Activated CD4-positive, alpha-beta T cell treated with anti-CD3 and anti-CD28 coated beads for 36 hours (primary cell): ENCODE measurements around the gene TTLL12. TPM values are rescaled to one million over a fixed set of nuclear protein-coding genes. Genes with fewer than 3 reads are reported as not detected.

Source experiments
- ATAC-seq: fragments of 200-7000 bp; cut with Tn5 transposase; one replicate; pipeline ENCODE4 v1.10.0; 2021; ENCODE audit warnings: mild to moderate bottlenecking, moderate library complexity
- CTCF ChIA-PET: fragments of 350-600 bp; sonication (Branson Sonifier 250); formaldehyde crosslinking; loops from one replicate; lab custom pipeline; 2021; ENCODE audit warnings: antibody characterized with exemption; lab: Charles Lee
- POLR2A ChIA-PET: fragments of 350-600 bp; sonication (Branson Sonifier 250); formaldehyde crosslinking; loops from one replicate; lab custom pipeline; 2021; ENCODE audit warnings: antibody characterized with exemption, inconsistent platforms; lab: Charles Lee
- DNase-seq: peaks from one replicate; pipeline ENCODE4 v3.0.0-alpha.2; 2020
- H3K27ac Mint-ChIP-seq: one replicate; pipeline ENCODE4 v1.8.0; 2021; ENCODE audit warnings: mixed read lengths
- H3K27me3 Mint-ChIP-seq: one replicate; pipeline ENCODE4 v1.8.0; 2021; ENCODE audit warnings: mixed read lengths
- H3K36me3 Mint-ChIP-seq: one replicate; pipeline ENCODE4 v1.8.0; 2021; ENCODE audit warnings: low read depth, mixed read lengths
- H3K4me1 Mint-ChIP-seq: one replicate; pipeline ENCODE4 v1.8.0; 2021; ENCODE audit warnings: mixed read lengths
- H3K4me3 Mint-ChIP-seq: one replicate; pipeline ENCODE4 v1.8.0; 2021; ENCODE audit warnings: mild to moderate bottlenecking, moderate library complexity, mixed read lengths
- H3K9me3 Mint-ChIP-seq: one replicate; pipeline ENCODE4 v1.8.0; 2021; ENCODE audit warnings: low read depth, mixed read lengths
- intact Hi-C, 2 experiments: fragments of 100-400 bp; cut with DNase I in 1 of 2; cut with micrococcal nuclease in 1 of 2; formaldehyde crosslinking; loops; one replicate each; pipeline versions ENCODE4 v1.14.2 to v1.15.1; 2022 to 2024; cut with DNase I, micrococcal nuclease
- total RNA-seq, 2 experiments: library from RNA; stranded (reverse); gene quantifications; one replicate each; pipeline ENCODE4 v1.2.3, GENCODE V29; 2021

Gene TTLL12
- total RNA-seq, 2 experiments from 2014 or later: 75.8 to 85.2 TPM

DNA sequence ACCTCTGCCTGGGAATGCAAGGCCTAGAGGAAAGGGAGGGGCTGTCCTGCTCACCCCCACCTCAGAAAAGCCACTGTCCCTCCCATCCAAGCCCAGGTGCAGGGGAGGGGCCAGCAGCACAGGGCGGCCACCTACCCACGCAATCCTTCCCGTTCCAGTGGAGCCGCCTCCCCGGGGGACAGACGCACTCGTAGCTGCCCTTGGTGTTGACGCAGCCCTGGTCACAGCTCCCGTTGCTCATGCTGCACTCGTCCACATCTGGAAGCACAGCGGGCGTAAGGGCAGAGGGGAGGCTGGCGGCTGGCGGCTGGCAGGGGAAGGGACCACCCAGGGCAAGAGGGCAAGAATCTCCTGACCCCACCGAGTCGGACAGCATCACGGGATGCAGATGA lies 40.3 kb upstream of the TTLL12 start:
- H3K4me1 Mint-ChIP-seq: peaks cover 4% of the 10 kb centered on the region
- peaks cover 3% of the 10 kb centered on the region for H3K27me3 Mint-ChIP-seq
- ChIA-PET CTCF (interaction anchor here (0.6 kb wide), 1 partner anchor 1399 kb away, joined by 3 read pairs; no protein-coding TSS in a partner anchor), POLR2A (no interaction called here)
- no peaks in the 10 kb centered on the region for H3K36me3 Mint-ChIP-seq
- intact Hi-C loops: no loop called here
- H3K4me3 Mint-ChIP-seq: no peak overlapping the region
- no peak for DNase-seq
- no peak for ATAC-seq
- no peak overlapping the region for H3K27ac Mint-ChIP-seq
- no peaks in the 10 kb centered on the region for H3K9me3 Mint-ChIP-seq

DNA sequence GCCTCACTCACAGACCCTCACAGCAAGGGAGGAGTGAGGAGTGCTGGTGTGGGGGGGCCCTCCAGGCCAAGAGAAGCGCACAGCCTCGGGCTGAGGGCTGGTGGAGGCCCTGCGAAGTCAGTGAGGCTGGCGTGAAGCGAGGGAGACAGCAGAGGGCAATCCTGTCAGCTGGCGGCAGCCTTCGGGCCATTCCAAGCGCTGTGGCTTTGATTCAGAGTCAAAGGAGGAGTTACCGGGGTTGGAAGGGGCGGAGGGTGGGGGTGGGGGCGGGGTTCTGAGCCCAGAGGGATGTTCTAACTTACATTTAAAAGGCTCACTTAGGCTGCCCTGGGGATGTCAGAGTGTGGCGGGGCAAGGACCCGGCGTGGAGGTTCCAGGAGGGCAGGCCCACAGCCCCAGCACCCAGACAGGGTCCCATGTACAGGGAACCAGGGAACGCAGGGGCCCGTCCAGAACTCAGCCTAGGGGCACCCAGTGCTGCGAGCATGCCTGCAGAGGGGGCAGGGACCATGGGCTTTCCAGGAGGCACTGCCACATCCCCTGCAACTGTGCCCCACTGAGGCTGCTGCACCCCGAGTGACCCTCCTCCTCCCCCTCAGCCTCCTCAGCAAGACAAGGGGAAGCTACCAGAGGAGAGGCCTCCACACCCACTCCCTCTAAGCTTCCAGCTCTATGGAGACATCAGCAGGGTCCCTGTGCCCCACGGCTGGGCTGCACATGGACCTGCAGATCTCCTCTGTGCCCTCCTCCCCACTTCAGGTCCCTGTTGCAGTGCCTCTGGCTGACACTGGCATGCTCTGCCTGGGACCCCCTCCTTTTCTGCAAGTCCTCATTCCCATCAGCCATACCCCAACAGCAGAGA lies 39.7 kb upstream of the TTLL12 start:
- DNase-seq (no peak), ATAC-seq (no peak)
- peaks cover 3% of the 10 kb centered on the region for H3K27me3 Mint-ChIP-seq
- no peak overlapping the region for H3K4me3 Mint-ChIP-seq
- intact Hi-C loops: no loop called here
- CTCF ChIA-PET: no interaction called here
- H3K9me3 Mint-ChIP-seq: no peaks in the 10 kb centered on the region
- H3K27ac Mint-ChIP-seq: no peak overlapping the region
- no peaks in the 10 kb centered on the region for H3K36me3 Mint-ChIP-seq
- H3K4me1 Mint-ChIP-seq: peaks cover 4% of the 10 kb centered on the region
- POLR2A ChIA-PET: no interaction called here

DNA sequence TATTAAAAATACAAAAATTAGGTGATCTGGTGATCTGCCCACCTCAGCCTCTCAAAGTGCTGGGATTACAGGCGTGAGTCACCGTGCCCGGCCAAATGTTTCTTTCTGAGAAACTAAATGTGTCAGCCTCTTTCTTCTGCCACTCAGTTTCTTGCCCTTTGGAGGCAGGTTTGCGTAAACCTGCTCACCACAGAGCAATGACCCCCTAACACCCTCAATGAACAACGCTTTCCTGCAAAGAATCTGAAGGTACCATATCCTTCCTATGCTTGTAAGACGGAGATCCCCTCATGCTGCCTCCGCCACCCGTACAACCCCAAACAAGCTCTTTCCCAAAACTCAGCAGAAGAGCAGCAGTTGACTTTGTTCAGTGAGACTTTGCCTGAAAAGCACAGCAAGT lies 38.7 kb upstream of the TTLL12 start:
- H3K27ac Mint-ChIP-seq: no peak overlapping the region
- no peaks in the 10 kb centered on the region for H3K4me1 Mint-ChIP-seq
- no peaks in the 10 kb centered on the region for H3K27me3 Mint-ChIP-seq
- ChIA-PET POLR2A (no interaction called here), CTCF (no interaction called here)
- ATAC-seq (no peak), DNase-seq (no peak)
- H3K4me3 Mint-ChIP-seq: no peak overlapping the region
- intact Hi-C loops: no loop called here
- no peaks in the 10 kb centered on the region for H3K36me3 Mint-ChIP-seq
- H3K9me3 Mint-ChIP-seq: no peaks in the 10 kb centered on the region

DNA sequence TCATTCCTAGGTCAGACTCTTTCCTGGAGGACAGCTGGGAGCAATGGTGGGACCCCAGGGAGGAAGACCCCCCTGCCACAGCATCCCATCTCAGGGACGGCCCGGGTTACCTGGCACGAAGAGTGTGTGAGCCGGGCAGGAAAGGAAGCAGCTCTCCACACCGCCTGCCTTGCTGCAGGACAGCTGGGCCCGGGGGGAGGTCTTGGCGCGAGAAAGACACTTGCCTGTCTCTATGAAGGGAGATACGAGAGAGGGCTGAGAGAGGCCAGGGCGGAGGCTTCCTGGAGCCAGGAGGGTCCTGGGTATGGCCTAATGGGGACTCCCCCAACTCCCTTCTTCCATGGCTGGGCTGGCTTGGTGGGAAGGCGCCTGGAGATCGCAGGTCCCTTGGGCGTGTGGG lies 36.1 kb upstream of the TTLL12 start:
- no peaks in the 10 kb centered on the region for H3K36me3 Mint-ChIP-seq
- H3K4me1 Mint-ChIP-seq: no peaks in the 10 kb centered on the region
- no peak overlapping the region for H3K27ac Mint-ChIP-seq
- POLR2A ChIA-PET: interaction anchor here (0.6 kb wide), 1 partner anchor 132 kb away, joined by 3 read pairs; no protein-coding TSS in a partner anchor
- intact Hi-C loops: no loop called here
- H3K27me3 Mint-ChIP-seq: no peaks in the 10 kb centered on the region
- no peak overlapping the region for H3K4me3 Mint-ChIP-seq
- no peaks in the 10 kb centered on the region for H3K9me3 Mint-ChIP-seq
- CTCF ChIA-PET: interaction anchor here (1.8 kb wide), 1 partner anchor 8 kb away, joined by 6 read pairs; no protein-coding TSS in a partner anchor
- DNase-seq (no peak), ATAC-seq (no peak)

DNA sequence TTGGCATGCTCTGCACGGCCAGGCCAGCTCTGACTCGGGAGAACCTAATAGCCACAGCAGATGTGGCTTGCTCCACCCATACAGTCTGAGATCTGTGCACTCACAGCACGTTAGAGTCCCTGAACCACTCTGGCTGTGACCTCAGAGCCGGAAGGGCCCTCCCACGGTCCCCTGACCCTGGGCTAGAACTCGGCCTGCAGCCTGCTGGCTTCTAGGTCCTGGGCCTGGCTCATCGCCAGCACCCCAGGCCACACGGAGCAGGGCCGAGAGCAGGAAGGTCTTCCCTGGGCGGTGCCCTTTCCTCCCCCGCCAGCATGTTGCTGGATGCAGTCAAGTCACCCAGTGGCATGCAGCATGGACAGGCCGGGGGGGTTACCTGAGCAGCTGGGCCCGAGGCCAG lies 35.3 kb upstream of the TTLL12 start:
- no peaks in the 10 kb centered on the region for H3K36me3 Mint-ChIP-seq
- H3K27me3 Mint-ChIP-seq: no peaks in the 10 kb centered on the region
- ChIA-PET POLR2A (interaction anchor here (0.5 kb wide), 1 partner anchor 34 kb away, joined by 4 read pairs; no protein-coding TSS in a partner anchor), CTCF (interaction anchor here (1.8 kb wide), 1 partner anchor 9 kb away, joined by 6 read pairs; no protein-coding TSS in a partner anchor)
- intact Hi-C loops: no loop called here
- ATAC-seq: no peak
- no peaks in the 10 kb centered on the region for H3K9me3 Mint-ChIP-seq
- no peaks in the 10 kb centered on the region for H3K4me1 Mint-ChIP-seq
- no peak for DNase-seq
- no peak overlapping the region for H3K4me3 Mint-ChIP-seq
- H3K27ac Mint-ChIP-seq: no peak overlapping the region

DNA sequence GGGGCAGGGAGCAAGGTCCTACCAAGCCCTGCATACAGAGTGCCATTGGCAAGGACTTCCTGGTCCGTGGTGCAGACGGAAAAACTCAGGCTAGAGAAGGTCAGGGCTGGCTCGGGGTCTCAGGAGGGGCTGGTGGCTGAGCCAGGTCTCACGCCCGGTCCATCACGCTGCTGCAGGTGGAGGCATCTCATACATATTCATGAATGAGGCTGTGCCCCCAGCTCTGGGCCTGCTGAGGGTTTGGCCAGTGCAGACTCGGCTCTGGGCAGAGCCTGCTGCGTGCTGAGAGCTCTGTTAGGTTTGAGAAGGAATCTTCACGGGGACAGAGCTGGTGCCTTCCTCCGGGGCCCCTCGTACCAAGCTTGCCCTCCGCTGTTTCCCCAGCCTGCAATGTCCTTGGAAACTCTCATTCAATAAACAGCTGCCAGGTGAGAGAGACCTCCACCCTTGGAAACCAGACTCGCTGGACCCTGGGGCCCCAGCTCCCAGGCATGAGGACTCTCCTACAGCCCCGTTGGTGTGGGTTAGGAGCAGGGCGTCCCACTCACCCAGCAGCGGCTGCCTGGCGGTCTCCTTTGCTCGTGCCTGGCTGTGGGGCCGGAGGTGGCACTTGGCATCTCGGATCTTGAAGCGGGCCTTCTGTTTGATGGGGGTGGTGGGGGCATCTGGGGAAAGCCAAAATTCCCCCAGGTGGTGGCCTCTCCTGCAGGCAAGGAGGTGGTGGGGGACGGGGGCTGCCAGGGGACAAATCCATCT lies 33.9 kb upstream of the TTLL12 start:
- no peaks in the 10 kb centered on the region for H3K36me3 Mint-ChIP-seq

DNA sequence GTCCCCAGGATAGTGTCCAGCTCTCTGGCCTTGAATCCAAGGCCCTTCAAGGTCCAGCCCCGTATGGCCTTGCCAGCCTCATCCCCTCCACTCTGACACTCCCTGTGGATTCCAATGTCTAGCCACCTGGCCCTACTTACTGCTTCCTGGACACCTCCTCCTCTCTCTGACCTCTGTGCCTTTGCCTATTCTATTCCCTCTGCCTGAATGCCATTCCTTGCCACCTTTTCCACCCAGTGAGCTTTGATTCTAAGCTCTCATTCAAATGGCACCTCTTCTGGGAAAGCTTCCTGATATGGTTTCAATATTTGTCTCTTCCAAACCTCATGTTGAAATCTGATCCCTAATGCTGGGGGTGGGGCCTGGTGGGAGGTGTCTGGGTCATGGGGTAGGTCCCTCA lies 31.9 kb upstream of the TTLL12 start:
- H3K9me3 Mint-ChIP-seq: no peaks in the 10 kb centered on the region
- ChIA-PET CTCF (no interaction called here), POLR2A (no interaction called here)
- H3K4me3 Mint-ChIP-seq: no peak overlapping the region
- no peaks in the 10 kb centered on the region for H3K36me3 Mint-ChIP-seq
- DNase-seq (no peak), ATAC-seq (no peak)
- H3K27me3 Mint-ChIP-seq: no peaks in the 10 kb centered on the region
- H3K4me1 Mint-ChIP-seq: no peaks in the 10 kb centered on the region
- no peak overlapping the region for H3K27ac Mint-ChIP-seq
- intact Hi-C loops: no loop called here

More for the DNA sequence above, 33.9 kb upstream of the TTLL12 start:
- POLR2A ChIA-PET: interaction anchor here (0.6 kb wide), 1 partner anchor 135 kb away, joined by 4 read pairs; no protein-coding TSS in a partner anchor
- Mint-ChIP-seq H3K27me3 (no peaks in the 10 kb centered on the region), H3K4me3 (no peak overlapping the region), H3K4me1 (no peaks in the 10 kb centered on the region), H3K27ac (no peak overlapping the region), H3K9me3 (no peaks in the 10 kb centered on the region)
- ATAC-seq: no peak
- no peak for DNase-seq
- CTCF ChIA-PET: interaction anchor here (0.7 kb wide), 1 partner anchor 151 kb away, joined by 3 read pairs; no protein-coding TSS in a partner anchor
- intact Hi-C loops: no loop called here

DNA sequence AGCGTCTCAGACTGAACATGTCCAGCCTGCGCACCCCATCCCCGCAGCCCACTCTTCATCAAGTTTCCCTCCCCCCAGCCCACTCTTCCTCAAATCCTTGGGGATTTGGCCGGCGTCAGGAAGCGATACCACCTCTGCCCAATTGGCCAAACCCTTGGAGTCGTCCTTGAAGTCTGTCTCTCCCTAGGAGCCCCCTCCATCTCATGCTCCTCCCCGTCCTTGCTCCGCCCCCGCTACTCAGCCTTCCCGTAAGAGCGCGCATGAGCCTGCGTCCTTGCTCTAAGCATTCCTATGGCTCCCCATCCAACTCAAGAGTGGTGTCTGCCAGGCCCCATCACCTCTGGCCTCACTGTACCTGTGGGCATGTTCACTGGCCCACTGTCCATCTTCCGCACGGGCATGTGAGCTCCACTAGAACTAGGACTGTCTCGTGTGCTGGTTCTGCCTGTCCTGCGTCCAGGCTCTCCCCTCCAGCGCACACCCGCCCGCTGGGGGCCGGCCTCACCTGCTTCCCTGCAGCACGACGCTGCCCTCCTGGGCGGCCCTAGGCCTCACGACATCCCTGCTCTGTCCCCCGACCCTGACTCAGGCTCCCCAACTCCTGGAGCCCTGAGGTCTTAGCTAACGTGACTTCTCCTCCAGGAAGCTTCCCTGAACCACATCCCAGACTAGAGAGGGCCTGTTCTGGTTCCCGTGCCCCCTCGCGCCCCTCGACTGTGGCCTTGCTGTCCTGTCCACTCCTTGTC lies 30.5 kb upstream of the TTLL12 start:
- no peak for DNase-seq
- Mint-ChIP-seq H3K27ac (no peak overlapping the region), H3K4me3 (no peak overlapping the region), H3K9me3 (no peaks in the 10 kb centered on the region), H3K27me3 (no peaks in the 10 kb centered on the region), H3K4me1 (no peaks in the 10 kb centered on the region), H3K36me3 (no peaks in the 10 kb centered on the region)
- ATAC-seq: no peak
- CTCF ChIA-PET: no interaction called here
- POLR2A ChIA-PET: no interaction called here
- intact Hi-C loops: no loop called here

DNA sequence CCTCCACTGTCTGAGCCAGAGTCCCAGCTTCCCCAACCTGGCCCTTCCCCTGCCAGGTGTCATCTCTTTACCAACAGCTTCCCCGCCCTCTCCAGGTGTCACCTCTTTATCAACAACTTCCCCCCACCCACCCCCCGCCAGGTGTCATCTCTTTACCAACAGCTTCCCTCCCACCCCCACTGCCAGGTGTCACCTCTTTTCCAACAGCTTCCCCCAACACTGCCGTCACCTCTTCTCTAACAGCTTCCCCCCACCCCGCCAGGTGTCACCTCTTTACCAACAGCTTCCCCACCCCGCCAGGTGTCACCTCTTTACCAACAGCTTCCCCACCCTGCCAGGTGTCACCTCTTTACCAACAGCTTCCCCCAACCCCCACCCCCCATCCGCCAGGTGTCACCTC lies 29.8 kb upstream of the TTLL12 start:
- H3K27me3 Mint-ChIP-seq: no peaks in the 10 kb centered on the region
- H3K27ac Mint-ChIP-seq: no peak overlapping the region
- ChIA-PET CTCF (no interaction called here), POLR2A (no interaction called here)
- H3K4me3 Mint-ChIP-seq: no peak overlapping the region
- ATAC-seq: no peak
- no peaks in the 10 kb centered on the region for H3K9me3 Mint-ChIP-seq
- no peaks in the 10 kb centered on the region for H3K4me1 Mint-ChIP-seq
- no peaks in the 10 kb centered on the region for H3K36me3 Mint-ChIP-seq
- intact Hi-C loops: no loop called here
- no peak for DNase-seq

DNA sequence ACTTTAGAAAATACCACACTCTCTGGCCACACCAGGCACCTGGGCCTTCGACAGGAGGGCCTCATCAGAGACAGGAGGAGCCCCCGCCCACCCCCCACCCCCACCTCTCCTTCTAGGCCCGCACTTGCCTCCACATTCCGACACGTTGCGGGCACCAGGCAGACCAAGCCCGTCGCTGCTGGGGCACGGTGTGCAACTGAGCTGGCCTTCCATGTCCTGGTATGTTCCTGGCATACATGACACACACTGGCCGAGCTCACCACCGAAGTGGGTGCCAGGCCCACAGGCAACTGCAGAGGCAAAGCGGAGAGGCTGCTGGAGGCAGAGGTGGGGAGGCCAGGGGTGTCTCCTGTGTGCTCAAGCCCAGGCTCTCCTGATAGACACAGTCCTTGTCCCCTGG lies 27.0 kb upstream of the TTLL12 start:
- H3K27me3 Mint-ChIP-seq: no peaks in the 10 kb centered on the region
- POLR2A ChIA-PET: no interaction called here
- no peak overlapping the region for H3K4me3 Mint-ChIP-seq
- no peak for ATAC-seq
- intact Hi-C loops: no loop called here
- no peaks in the 10 kb centered on the region for H3K9me3 Mint-ChIP-seq
- CTCF ChIA-PET: no interaction called here
- no peaks in the 10 kb centered on the region for H3K4me1 Mint-ChIP-seq
- no peak for DNase-seq
- H3K36me3 Mint-ChIP-seq: no peaks in the 10 kb centered on the region
- H3K27ac Mint-ChIP-seq: no peak overlapping the region

DNA sequence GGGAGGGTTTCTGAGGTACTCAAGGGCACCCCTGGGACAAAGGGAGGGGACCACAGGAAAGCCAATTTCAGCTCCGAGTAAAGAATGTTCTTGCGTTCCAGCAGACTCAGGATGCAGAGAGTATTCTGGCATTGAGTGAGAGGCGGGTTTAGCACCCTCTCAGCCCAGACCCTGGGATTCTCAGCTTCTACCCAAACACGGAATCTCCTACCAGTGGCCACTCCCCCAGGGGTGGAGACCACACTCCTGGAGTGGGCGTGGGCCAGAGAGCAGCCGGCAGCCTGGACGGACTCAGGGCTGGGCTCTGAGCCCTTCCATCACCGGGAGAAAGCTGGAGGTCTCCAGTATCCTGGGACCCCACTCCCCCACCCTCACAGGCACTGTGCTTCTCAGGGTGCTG lies 26.1 kb upstream of the TTLL12 start:
- H3K27ac Mint-ChIP-seq: no peak overlapping the region
- no peak overlapping the region for H3K4me3 Mint-ChIP-seq
- intact Hi-C loops: no loop called here
- POLR2A ChIA-PET: no interaction called here
- H3K9me3 Mint-ChIP-seq: no peaks in the 10 kb centered on the region
- H3K27me3 Mint-ChIP-seq: no peaks in the 10 kb centered on the region
- no peaks in the 10 kb centered on the region for H3K36me3 Mint-ChIP-seq
- ATAC-seq (no peak), DNase-seq (no peak)
- CTCF ChIA-PET: interaction anchor here (1.5 kb wide), 1 partner anchor 25 kb away, joined by 4 read pairs; no protein-coding TSS in a partner anchor
- no peaks in the 10 kb centered on the region for H3K4me1 Mint-ChIP-seq
